ENCODE results near the gene SARDH. TPM values are rescaled to one million over a fixed set of nuclear protein-coding genes. Genes with fewer than 3 reads are reported as not detected.

Gene SARDH
- total and polyA plus RNA-seq, 2 donors (not counting 1 experiment from before 2014, with no cell fraction given), result 0.03 to 0.07 TPM

GRCh38 chr9:133665096-133665495 is 73.1 kb downstream of the SARDH start:
- DNase-seq, result no peak
- H3K36me3 ChIP-seq (replicated peaks in 1 of 2; ENCODE audit: control extremely low read depth in 1 of 2, control insufficient read depth in 1 of 2, extremely low read depth in 1 of 2, insufficient read depth in 2 of 2, low read length in 1 of 2), result no peaks in the 10 kb centered on the region
- H3K4me3 ChIP-seq (ENCODE audit: control extremely low read depth in 1 of 5, extremely low read depth in 1 of 5, insufficient read depth in 1 of 5, low read depth in 2 of 5, low read length in 4 of 5), result no peak overlapping the region
- CTCF ChIA-PET, result no interaction called here
- H3K4me2 ChIP-seq (replicated peaks; ENCODE audit: low read depth, low read length, poor library complexity, severe bottlenecking), result no peak overlapping the region
- Mint-ChIP-seq H3K4me3 (no peak overlapping the region), H3K27ac (no peak overlapping the region), H3K9me3 (ENCODE audit: insufficient read depth) (no peaks in the 10 kb centered on the region), H3K27me3 (peaks cover under 1% of the 10 kb centered on the region), H3K4me1 (no peaks in the 10 kb centered on the region)
- 95% methylated on average over 12 of the region's 13 CpGs for WGBS (ENCODE audit: insufficient coverage)
- H4K20me1 ChIP-seq (ENCODE audit: control insufficient read depth, insufficient read depth, low read length, poor library complexity, severe bottlenecking), result no peaks in the 10 kb centered on the region
- no peak overlapping the region for H3K27ac ChIP-seq (ENCODE audit: low read length in 2 of 2)
- H3K27me3 ChIP-seq (replicated peaks in 1 of 4; ENCODE audit: control extremely low read depth in 1 of 4, control insufficient read depth in 3 of 4, insufficient read depth in 4 of 4, low read length in 3 of 4), result peaks cover 0 to 3% (median 1%) of the 10 kb centered on the region in 4 experiments
- POLR2A ChIA-PET, result no interaction called here
- no peaks in the 10 kb centered on the region for H3K9me3 ChIP-seq (ENCODE audit: control extremely low read depth in 1 of 3, control insufficient read depth in 2 of 3, insufficient read depth in 1 of 3, low read length in 2 of 3)
- intact Hi-C loops (cut with micrococcal nuclease), result no loop called here
- H2AFZ ChIP-seq (ENCODE audit: insufficient read depth, low read depth, low read length, poor library complexity, severe bottlenecking), result no peak overlapping the region
- no peaks in the 10 kb centered on the region for H3K79me2 ChIP-seq (ENCODE audit: control insufficient read depth, insufficient read depth, low read length)
- TF ChIP-seq EZH2 (IDR thresholded peaks at IDR 0.05; ENCODE audit: borderline replicate concordance, insufficient read depth, low read depth, low read length, poor library complexity, severe bottlenecking) (no peak), CTCF (IDR thresholded peaks at IDR 0.05) (no peak)
- no peak overlapping the region for H3K9ac ChIP-seq (ENCODE audit: low read length)
- H3K4me1 ChIP-seq (ENCODE audit: control insufficient read depth in 2 of 2, insufficient read depth in 2 of 2, low read length in 2 of 2), result no peaks in the 10 kb centered on the region
- ATAC-seq (ENCODE audit: low read depth), result no peak

- WGBS (ENCODE audit: insufficient coverage), result 86% methylated on average over 18 of the region's 27 CpGs
- H3K9me3 ChIP-seq (ENCODE audit: control extremely low read depth in 1 of 3, control insufficient read depth in 2 of 3, insufficient read depth in 1 of 3, low read length in 2 of 3), result no peaks in the 10 kb centered on the region
- POLR2A ChIA-PET, result no interaction called here
- H2AFZ ChIP-seq (ENCODE audit: insufficient read depth, low read depth, low read length, poor library complexity, severe bottlenecking), result no peak overlapping the region
- intact Hi-C loops (cut with micrococcal nuclease), result no loop called here
- DNase-seq (no peak), ATAC-seq (ENCODE audit: low read depth) (no peak)
- H3K9me3 Mint-ChIP-seq (ENCODE audit: insufficient read depth), result no peaks in the 10 kb centered on the region
- H3K36me3 ChIP-seq (replicated peaks in 1 of 2; ENCODE audit: control extremely low read depth in 1 of 2, control insufficient read depth in 1 of 2, extremely low read depth in 1 of 2, insufficient read depth in 2 of 2, low read length in 1 of 2), result no peaks in the 10 kb centered on the region
- CTCF ChIA-PET, result no interaction called here
- peaks cover 0 to 8% (median 4%) of the 10 kb centered on the region in 4 experiments for H3K27me3 ChIP-seq (replicated peaks in 1 of 4; ENCODE audit: control extremely low read depth in 1 of 4, control insufficient read depth in 3 of 4, insufficient read depth in 4 of 4, low read length in 3 of 4)
- H3K4me1 Mint-ChIP-seq, result no peaks in the 10 kb centered on the region
- H3K4me3 Mint-ChIP-seq, result no peak overlapping the region
- no peaks in the 10 kb centered on the region for H3K79me2 ChIP-seq (ENCODE audit: control insufficient read depth, insufficient read depth, low read length)
- no peak overlapping the region for H3K9ac ChIP-seq (ENCODE audit: low read length)
- no peak overlapping the region for H3K4me2 ChIP-seq (replicated peaks; ENCODE audit: low read depth, low read length, poor library complexity, severe bottlenecking)
- H3K4me3 ChIP-seq (ENCODE audit: control extremely low read depth in 1 of 5, extremely low read depth in 1 of 5, insufficient read depth in 1 of 5, low read depth in 2 of 5, low read length in 4 of 5), result no peak overlapping the region
- no peaks in the 10 kb centered on the region for H4K20me1 ChIP-seq (ENCODE audit: control insufficient read depth, insufficient read depth, low read length, poor library complexity, severe bottlenecking)
- H3K27ac ChIP-seq (ENCODE audit: low read length in 2 of 2), result no peak overlapping the region
- no peak overlapping the region for H3K27ac Mint-ChIP-seq
- H3K4me1 ChIP-seq (ENCODE audit: control insufficient read depth in 2 of 2, insufficient read depth in 2 of 2, low read length in 2 of 2), result no peaks in the 10 kb centered on the region
- H3K27me3 Mint-ChIP-seq, result peaks cover 8% of the 10 kb centered on the region
- no peak for TF ChIP-seq EZH2 (IDR thresholded peaks at IDR 0.05; ENCODE audit: borderline replicate concordance, insufficient read depth, low read depth, low read length, poor library complexity, severe bottlenecking)
Observed at GRCh38 chr9:133664173-133665050, 73.7 kb downstream of the SARDH start.
